ENCODE results near the gene PTCSC3. TPM values are rescaled to one million over a fixed set of nuclear protein-coding genes. Genes with fewer than 3 reads are reported as not detected.
A peak's percentile ranks its signal among the peaks of the same experiment; 100 is the strongest.

The PTCSC3 gene
- total and polyA plus RNA-seq, 2 of the 13 experiments (the other 11 are each of a cell fraction or from before 2014, with no cell fraction given), result not detected

DNA sequence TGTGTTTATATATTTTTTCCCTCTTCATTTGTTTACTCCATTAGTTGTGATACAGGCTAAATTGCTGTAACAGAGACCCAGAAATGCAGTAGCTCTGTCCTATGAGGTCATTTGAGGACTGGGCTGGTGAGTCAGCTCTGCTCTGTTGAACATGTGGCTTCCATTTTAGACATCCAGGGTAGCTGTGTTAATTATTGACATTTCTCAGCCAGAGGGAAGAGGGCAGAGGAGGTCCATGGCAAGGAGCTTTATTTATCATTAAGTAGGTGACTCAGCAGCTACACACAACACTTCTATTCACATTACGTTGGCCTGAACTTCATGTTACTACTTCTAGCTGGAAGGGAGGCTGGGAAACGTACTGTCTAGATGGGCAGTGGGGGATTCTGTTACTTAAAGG lies 85.4 kb downstream of the PTCSC3 start (continued):
- TF ChIP-seq, protein P1, sequence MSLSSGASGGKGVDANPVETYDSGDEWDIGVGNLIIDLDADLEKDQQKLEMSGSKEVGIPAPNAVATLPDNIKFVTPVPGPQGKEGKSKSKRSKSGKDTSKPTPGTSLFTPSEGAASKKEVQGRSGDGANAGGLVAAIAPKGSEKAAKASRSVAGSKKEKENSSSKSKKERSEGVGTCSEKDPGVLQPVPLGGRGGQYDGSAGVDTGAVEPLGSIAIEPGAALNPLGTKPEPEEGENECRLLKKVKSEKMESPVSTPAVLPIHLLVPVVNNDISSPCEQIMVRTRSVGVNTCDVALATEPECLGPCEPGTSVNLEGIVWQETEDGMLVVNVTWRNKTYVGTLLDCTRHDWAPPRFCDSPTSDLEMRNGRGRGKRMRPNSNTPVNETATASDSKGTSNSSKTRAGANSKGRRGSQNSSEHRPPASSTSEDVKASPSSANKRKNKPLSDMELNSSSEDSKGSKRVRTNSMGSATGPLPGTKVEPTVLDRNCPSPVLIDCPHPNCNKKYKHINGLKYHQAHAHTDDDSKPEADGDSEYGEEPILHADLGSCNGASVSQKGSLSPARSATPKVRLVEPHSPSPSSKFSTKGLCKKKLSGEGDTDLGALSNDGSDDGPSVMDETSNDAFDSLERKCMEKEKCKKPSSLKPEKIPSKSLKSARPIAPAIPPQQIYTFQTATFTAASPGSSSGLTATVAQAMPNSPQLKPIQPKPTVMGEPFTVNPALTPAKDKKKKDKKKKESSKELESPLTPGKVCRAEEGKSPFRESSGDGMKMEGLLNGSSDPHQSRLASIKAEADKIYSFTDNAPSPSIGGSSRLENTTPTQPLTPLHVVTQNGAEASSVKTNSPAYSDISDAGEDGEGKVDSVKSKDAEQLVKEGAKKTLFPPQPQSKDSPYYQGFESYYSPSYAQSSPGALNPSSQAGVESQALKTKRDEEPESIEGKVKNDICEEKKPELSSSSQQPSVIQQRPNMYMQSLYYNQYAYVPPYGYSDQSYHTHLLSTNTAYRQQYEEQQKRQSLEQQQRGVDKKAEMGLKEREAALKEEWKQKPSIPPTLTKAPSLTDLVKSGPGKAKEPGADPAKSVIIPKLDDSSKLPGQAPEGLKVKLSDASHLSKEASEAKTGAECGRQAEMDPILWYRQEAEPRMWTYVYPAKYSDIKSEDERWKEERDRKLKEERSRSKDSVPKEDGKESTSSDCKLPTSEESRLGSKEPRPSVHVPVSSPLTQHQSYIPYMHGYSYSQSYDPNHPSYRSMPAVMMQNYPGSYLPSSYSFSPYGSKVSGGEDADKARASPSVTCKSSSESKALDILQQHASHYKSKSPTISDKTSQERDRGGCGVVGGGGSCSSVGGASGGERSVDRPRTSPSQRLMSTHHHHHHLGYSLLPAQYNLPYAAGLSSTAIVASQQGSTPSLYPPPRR (CRISPR knock-in tag; IDR thresholded peaks at IDR 0.05; ENCODE audit: borderline replicate concordance), result 0 out of 2 replicates have a peak, but pooled peaks have one; percentile 24
- TF ChIP-seq RFX5 (IDR thresholded peaks at IDR 0.05; ENCODE audit: low read depth, low read length) (0 out of 2 replicates have a peak, but pooled peaks have one; percentile 28), JUN (CRISPR knock-in tag; IDR thresholded peaks at IDR 0.05) (peak; percentile 97), ZKSCAN8 (CRISPR knock-in tag; IDR thresholded peaks at IDR 0.05; ENCODE audit: borderline replicate concordance) (peak; percentile 37; the same call in 1 of the 2 replicates), PHF21A (CRISPR knock-in tag; IDR thresholded peaks at IDR 0.05) (0 out of 2 replicates have a peak, but pooled peaks have one; percentile 13), IKZF1 (IDR thresholded peaks at IDR 0.05) (no peak), NFE2 (CRISPR knock-in tag; IDR thresholded peaks at IDR 0.05) (peak; percentile 91; the same call in 1 of the 2 replicates), ZNF530 (CRISPR knock-in tag; IDR thresholded peaks at IDR 0.05; ENCODE audit: low read depth) (no peak), YEATS2 (CRISPR knock-in tag; IDR thresholded peaks at IDR 0.05; ENCODE audit: borderline replicate concordance) (peak; percentile 84; the same call in 1 of the 2 replicates), ARHGAP35 (CRISPR knock-in tag; IDR thresholded peaks at IDR 0.05; ENCODE audit: borderline replicate concordance) (no peak), ZNF629 (CRISPR knock-in tag; conservative IDR thresholded peaks at IDR 0.05) (no peak), ZSCAN29 (CRISPR knock-in tag; conservative IDR thresholded peaks at IDR 0.05) (no peak)
- TF ChIP-seq, protein P2, sequence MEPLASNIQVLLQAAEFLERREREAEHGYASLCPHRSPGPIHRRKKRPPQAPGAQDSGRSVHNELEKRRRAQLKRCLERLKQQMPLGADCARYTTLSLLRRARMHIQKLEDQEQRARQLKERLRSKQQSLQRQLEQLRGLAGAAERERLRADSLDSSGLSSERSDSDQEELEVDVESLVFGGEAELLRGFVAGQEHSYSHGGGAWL (CRISPR knock-in tag; IDR thresholded peaks at IDR 0.05), result no peak
- TF ChIP-seq, protein P3, sequence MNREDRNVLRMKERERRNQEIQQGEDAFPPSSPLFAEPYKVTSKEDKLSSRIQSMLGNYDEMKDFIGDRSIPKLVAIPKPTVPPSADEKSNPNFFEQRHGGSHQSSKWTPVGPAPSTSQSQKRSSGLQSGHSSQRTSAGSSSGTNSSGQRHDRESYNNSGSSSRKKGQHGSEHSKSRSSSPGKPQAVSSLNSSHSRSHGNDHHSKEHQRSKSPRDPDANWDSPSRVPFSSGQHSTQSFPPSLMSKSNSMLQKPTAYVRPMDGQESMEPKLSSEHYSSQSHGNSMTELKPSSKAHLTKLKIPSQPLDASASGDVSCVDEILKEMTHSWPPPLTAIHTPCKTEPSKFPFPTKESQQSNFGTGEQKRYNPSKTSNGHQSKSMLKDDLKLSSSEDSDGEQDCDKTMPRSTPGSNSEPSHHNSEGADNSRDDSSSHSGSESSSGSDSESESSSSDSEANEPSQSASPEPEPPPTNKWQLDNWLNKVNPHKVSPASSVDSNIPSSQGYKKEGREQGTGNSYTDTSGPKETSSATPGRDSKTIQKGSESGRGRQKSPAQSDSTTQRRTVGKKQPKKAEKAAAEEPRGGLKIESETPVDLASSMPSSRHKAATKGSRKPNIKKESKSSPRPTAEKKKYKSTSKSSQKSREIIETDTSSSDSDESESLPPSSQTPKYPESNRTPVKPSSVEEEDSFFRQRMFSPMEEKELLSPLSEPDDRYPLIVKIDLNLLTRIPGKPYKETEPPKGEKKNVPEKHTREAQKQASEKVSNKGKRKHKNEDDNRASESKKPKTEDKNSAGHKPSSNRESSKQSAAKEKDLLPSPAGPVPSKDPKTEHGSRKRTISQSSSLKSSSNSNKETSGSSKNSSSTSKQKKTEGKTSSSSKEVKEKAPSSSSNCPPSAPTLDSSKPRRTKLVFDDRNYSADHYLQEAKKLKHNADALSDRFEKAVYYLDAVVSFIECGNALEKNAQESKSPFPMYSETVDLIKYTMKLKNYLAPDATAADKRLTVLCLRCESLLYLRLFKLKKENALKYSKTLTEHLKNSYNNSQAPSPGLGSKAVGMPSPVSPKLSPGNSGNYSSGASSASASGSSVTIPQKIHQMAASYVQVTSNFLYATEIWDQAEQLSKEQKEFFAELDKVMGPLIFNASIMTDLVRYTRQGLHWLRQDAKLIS (CRISPR knock-in tag; IDR thresholded peaks at IDR 0.05), result no peak
- TF ChIP-seq, protein P4, sequence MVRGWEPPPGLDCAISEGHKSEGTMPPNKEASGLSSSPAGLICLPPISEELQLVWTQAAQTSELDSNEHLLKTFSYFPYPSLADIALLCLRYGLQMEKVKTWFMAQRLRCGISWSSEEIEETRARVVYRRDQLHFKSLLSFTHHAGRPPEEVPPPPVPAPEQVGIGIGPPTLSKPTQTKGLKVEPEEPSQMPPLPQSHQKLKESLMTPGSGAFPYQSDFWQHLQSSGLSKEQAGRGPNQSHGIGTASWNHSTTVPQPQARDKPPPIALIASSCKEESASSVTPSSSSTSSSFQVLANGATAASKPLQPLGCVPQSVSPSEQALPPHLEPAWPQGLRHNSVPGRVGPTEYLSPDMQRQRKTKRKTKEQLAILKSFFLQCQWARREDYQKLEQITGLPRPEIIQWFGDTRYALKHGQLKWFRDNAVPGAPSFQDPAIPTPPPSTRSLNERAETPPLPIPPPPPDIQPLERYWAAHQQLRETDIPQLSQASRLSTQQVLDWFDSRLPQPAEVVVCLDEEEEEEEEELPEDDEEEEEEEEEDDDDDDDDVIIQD (CRISPR knock-in tag; IDR thresholded peaks at IDR 0.05; ENCODE audit: low read depth), result peak; percentile 96; the same call in 1 of the 2 replicates
- TF ChIP-seq, protein P5, sequence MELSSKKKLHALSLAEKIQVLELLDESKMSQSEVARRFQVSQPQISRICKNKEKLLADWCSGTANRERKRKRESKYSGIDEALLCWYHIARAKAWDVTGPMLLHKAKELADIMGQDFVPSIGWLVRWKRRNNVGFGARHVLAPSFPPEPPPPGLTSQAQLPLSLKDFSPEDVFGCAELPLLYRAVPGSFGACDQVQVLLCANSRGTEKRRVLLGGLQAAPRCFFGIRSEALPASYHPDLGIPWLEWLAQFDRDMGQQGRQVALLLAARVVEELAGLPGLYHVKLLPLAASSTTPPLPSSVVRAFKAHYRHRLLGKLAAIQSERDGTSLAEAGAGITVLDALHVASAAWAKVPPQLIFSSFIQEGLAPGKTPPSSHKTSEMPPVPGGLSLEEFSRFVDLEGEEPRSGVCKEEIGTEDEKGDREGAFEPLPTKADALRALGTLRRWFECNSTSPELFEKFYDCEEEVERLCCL (CRISPR knock-in tag; IDR thresholded peaks at IDR 0.05; ENCODE audit: borderline replicate concordance), result no peak

All from HepG2 (cell line).